Activated naive CD4-positive, alpha-beta T cell (primary cell): ENCODE measurements around the gene TASP1.
"Not testable (repeated sequence)": the region's sequence is repeated elsewhere in the genome, so short reads cannot be mapped to it uniquely, and the experiment has no call there.

Source experiments
- DNase-seq, 4 experiments: peaks; one replicate each; lab custom pipeline; 2025; lab: John Stamatoyannopoulos, UW

TASP1 gene

GRCh38 chr20:13397300-13397724 lies 241.4 kb downstream of the TASP1 start:
- no peak for DNase-seq

- DNase-seq = no peak
These were observed 241.9 kb downstream of the TASP1 start for GRCh38 chr20:13396826-13397225.

GRCh38 chr20:13396022-13396421 lies 242.7 kb downstream of the TASP1 start:
- DNase-seq = no peak

GRCh38 chr20:13395232-13395631 lies 243.5 kb downstream of the TASP1 start:
- DNase-seq = no peak

GRCh38 chr20:13392391-13392790 lies 246.3 kb downstream of the TASP1 start:
- DNase-seq = no peak

GRCh38 chr20:13389115-13389514 lies 249.6 kb downstream of the TASP1 start:
- DNase-seq = no peak

GRCh38 chr20:13384132-13384531 lies 254.6 kb downstream of the TASP1 start:
- DNase-seq = no peak

GRCh38 chr20:13382786-13383185 lies 255.9 kb downstream of the TASP1 start:
- no peak for DNase-seq

- DNase-seq = not testable (repeated sequence)
These were observed 258.1 kb downstream of the TASP1 start for GRCh38 chr20:13380497-13381229.

GRCh38 chr20:13373400-13373799 lies 265.3 kb downstream of the TASP1 start:
- DNase-seq = no peak

- DNase-seq = no peak
These were observed 274.2 kb downstream of the TASP1 start for GRCh38 chr20:13364278-13365170.

- no peak for DNase-seq
These were observed 275.3 kb downstream of the TASP1 start for GRCh38 chr20:13363473-13363872.

- DNase-seq = not testable (repeated sequence)
These were observed 276.6 kb downstream of the TASP1 start for GRCh38 chr20:13362165-13362564.

- not testable (repeated sequence) for DNase-seq
These were observed 279.8 kb downstream of the TASP1 start for GRCh38 chr20:13358936-13359335.

- DNase-seq = not testable (repeated sequence)
These were observed 280.9 kb downstream of the TASP1 start for GRCh38 chr20:13357782-13358181.

GRCh38 chr20:13356591-13356990 lies 282.1 kb downstream of the TASP1 start:
- DNase-seq = no peak

- no peak for DNase-seq
These were observed 282.7 kb downstream of the TASP1 start for GRCh38 chr20:13355941-13356486.

- DNase-seq = no peak
These were observed 283.3 kb downstream of the TASP1 start for GRCh38 chr20:13355411-13355810.

- no peak for DNase-seq
These were observed 285.3 kb downstream of the TASP1 start for GRCh38 chr20:13353261-13353945.

GRCh38 chr20:13349235-13349604 lies 289.5 kb downstream of the TASP1 start:
- no peak for DNase-seq

- DNase-seq = no peak
These were observed 290.2 kb downstream of the TASP1 start for GRCh38 chr20:13348311-13349234.
